PC-3 (cell line): ENCODE measurements around the gene ACTR2. TPM values are rescaled to one million over a fixed set of nuclear protein-coding genes. Genes with fewer than 3 reads are reported as not detected.

Experiments
- ATAC-seq: fragments of 200-7000 bp; cut with Tn5 transposase; 2 replicates; pipeline ENCODE4 v1.9.1; 2020; ENCODE audit warnings: mild to moderate bottlenecking, moderate library complexity
- BruUV-seq: library from RNA; stranded (reverse); fragments of 400-500 nt; replicated peaks from 2 replicates; lab custom pipeline; 2021; lab: Mats Ljungman, UMichigan
- CTCF ChIA-PET: fragments of 300-600 bp; sonication (Branson Sonifier 250); formaldehyde crosslinking; loops from one replicate; lab custom pipeline; 2022; ENCODE audit warnings: antibody characterized with exemption; lab: Charles Lee
- POLR2A ChIA-PET: fragments of 300-600 bp; sonication (Branson Sonifier 250); formaldehyde crosslinking; loops from one replicate; lab custom pipeline; 2022; ENCODE audit warnings: antibody characterized with exemption; ENCODE audit not compliant: unreplicated experiment; lab: Charles Lee
- DNase-seq: peaks from one replicate; pipeline ENCODE4 v3.0.0-alpha.2; 2015
- H2AFZ ChIP-seq: fragments of 300-600 bp; sonication (generic); 2 replicates; pipeline ENCODE4 v1.6.0; 2016; ENCODE audit warnings: antibody characterized with exemption, low read length
- H3F3A ChIP-seq: fragments of 300-600 bp; sonication (generic); one replicate; pipeline ENCODE4 v1.6.0; 2017; ENCODE audit warnings: antibody characterized with exemption, low read length, control low read depth, mild to moderate bottlenecking; ENCODE audit not compliant: unreplicated experiment
- H3K27ac ChIP-seq: fragments of 300-600 bp; sonication (generic); 2 replicates; pipeline ENCODE4 v1.5.1; 2016; ENCODE audit warnings: mild to moderate bottlenecking, low read length
- H3K27me3 ChIP-seq: fragments of 300-600 bp; sonication (generic); 2 replicates; pipeline ENCODE4 v1.6.1; 2016; ENCODE audit warnings: low read length, mixed read lengths
- H3K36me3 ChIP-seq: fragments of 300-600 bp; sonication (generic); 2 replicates; pipeline ENCODE4 v1.6.1; 2016; ENCODE audit warnings: low read depth, mixed run types, low read length, mixed read lengths
- H3K4me1 ChIP-seq: fragments of 300-600 bp; sonication (generic); 2 replicates; pipeline ENCODE4 v1.5.1; 2016; ENCODE audit warnings: low read length; ENCODE audit not compliant: insufficient read depth
- H3K4me2 ChIP-seq: fragments of 300-600 bp; sonication (generic); 2 replicates; pipeline ENCODE4 v1.6.0; 2016; ENCODE audit warnings: low read length
- H3K4me3 ChIP-seq: fragments of 300-600 bp; sonication (generic); 2 replicates; pipeline ENCODE4 v1.5.1; 2016; ENCODE audit warnings: mild to moderate bottlenecking, low read length, mixed read lengths
- H3K79me2 ChIP-seq: fragments of 300-600 bp; sonication (generic); 2 replicates; pipeline ENCODE4 v1.6.1; 2017; ENCODE audit warnings: low read length, mixed read lengths
- H3K9ac ChIP-seq: fragments of 300-600 bp; sonication (generic); 2 replicates; pipeline ENCODE4 v1.6.0; 2016; ENCODE audit warnings: mild to moderate bottlenecking, low read length
- H3K9me2 ChIP-seq: fragments of 300-600 bp; sonication (generic); replicated peaks from 2 replicates; pipeline ENCODE4 v1.6.1; 2016; ENCODE audit warnings: mixed run types, low read length, mixed read lengths
- H3K9me3 ChIP-seq: fragments of 300-600 bp; sonication (generic); 2 replicates; pipeline ENCODE4 v1.6.1; 2016; ENCODE audit warnings: low read length, mixed read lengths
- H4K20me1 ChIP-seq: fragments of 300-600 bp; sonication (generic); 2 replicates; pipeline ENCODE4 v1.6.1; 2016; ENCODE audit warnings: low read length, mixed read lengths
- CTCF ChIP-seq: fragments of 300-600 bp; sonication (generic); conservative IDR thresholded peaks from 2 replicates; pipeline ENCODE4 v1.5.1; 2017; ENCODE audit warnings: antibody characterized with exemption, low read depth, mild to moderate bottlenecking, low read length
- EZH2 ChIP-seq: fragments of 300-600 bp; sonication (generic); IDR thresholded peaks from one replicate; pipeline ENCODE4 v1.6.1; 2017; ENCODE audit warnings: antibody characterized with exemption, mild to moderate bottlenecking, low read length; ENCODE audit not compliant: unreplicated experiment
- EZH2phosphoT487 ChIP-seq: fragments of 300-600 bp; sonication (generic); IDR thresholded peaks from 2 replicates; pipeline ENCODE4 v1.6.1; 2018; ENCODE audit warnings: mild to moderate bottlenecking, antibody characterized with exemption, low read length, borderline replicate concordance
- intact Hi-C: fragments of 100-400 bp; cut with micrococcal nuclease; formaldehyde crosslinking; loops from 2 replicates; pipeline ENCODE4 v1.9.0; 2023
- total RNA-seq: library from RNA; depleted of rRNA; stranded (reverse); fragments of >200 nt; gene quantifications from 2 replicates; pipeline ENCODE4 v1.2.3, GENCODE V29; 2014

Gene ACTR2
- total RNA-seq, 1 experiment from 2014 or later, result 56.7 TPM

- no peaks in the 10 kb centered on the region for H3K9me2 ChIP-seq
- no peaks in the 10 kb centered on the region for H3K9me3 ChIP-seq
- H3K4me1 ChIP-seq, result no peaks in the 10 kb centered on the region; the same call in 1 of the 2 replicates
- no peak overlapping the region for H3K9ac ChIP-seq
- no peak for ATAC-seq
- CTCF ChIA-PET, result no interaction called here
- TF ChIP-seq EZH2phosphoT487 (no peak), CTCF (no peak), EZH2 (no peak)
- no peak overlapping the region for H2AFZ ChIP-seq
- peaks cover 18% of the 10 kb centered on the region; the same call in 1 of the 2 replicates for H3K36me3 ChIP-seq
- H3K4me3 ChIP-seq, result no peak overlapping the region
- H3K4me2 ChIP-seq, result no peak overlapping the region
- no peak for DNase-seq
- POLR2A ChIA-PET, result interaction anchor here (0.8 kb wide), 1 partner anchor 48 kb away, joined by 3 read pairs; the partner anchor contains the start of gene ACTR2
- no peaks in the 10 kb centered on the region for H4K20me1 ChIP-seq
- no peaks in the 10 kb centered on the region for H3F3A ChIP-seq
- H3K27ac ChIP-seq, result no peak overlapping the region
- intact Hi-C loops, result no loop called here
- BruUV-seq, result no TSS peak
- no peaks in the 10 kb centered on the region for H3K79me2 ChIP-seq
- H3K27me3 ChIP-seq, result no peaks in the 10 kb centered on the region
Observed at GRCh38 chr2:65275141-65275915, 47.7 kb downstream of the ACTR2 start.

DNA sequence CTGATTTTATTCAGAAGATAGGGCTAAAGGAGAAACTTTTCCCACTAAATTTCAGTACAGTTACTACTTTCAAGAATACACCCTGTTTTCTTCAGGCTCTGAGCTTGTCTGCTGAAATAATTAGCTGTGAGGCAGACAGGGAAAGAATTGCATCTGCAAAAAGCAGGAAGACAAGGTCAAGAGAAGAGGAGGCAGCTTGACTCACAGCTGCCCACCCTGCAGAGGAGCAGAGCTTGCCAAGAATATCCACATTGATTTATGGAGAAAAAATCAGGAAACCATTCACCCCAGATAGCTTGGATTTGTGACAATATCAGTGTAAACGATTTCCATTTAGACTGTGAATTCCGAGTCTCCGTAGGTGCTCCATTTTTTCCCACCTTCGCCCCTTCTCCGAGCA, 49.0 kb downstream of the ACTR2 start:
- Histone ChIP-seq H4K20me1 (no peaks in the 10 kb centered on the region), H3K4me2 (no peak overlapping the region), H3K9ac (no peak overlapping the region), H3K27ac (no peak overlapping the region), H3K4me1 (no peaks in the 10 kb centered on the region; the same call in 1 of the 2 replicates), H3K36me3 (peaks cover 10% of the 10 kb centered on the region; the same call in 1 of the 2 replicates), H2AFZ (no peak overlapping the region), H3K27me3 (no peaks in the 10 kb centered on the region), H3K79me2 (no peaks in the 10 kb centered on the region), H3F3A (no peaks in the 10 kb centered on the region), H3K9me2 (no peaks in the 10 kb centered on the region), H3K4me3 (no peak overlapping the region), H3K9me3 (no peaks in the 10 kb centered on the region)
- TF ChIP-seq CTCF (no peak), EZH2 (no peak), EZH2phosphoT487 (no peak)
- no TSS peak for BruUV-seq
- CTCF ChIA-PET, result no interaction called here
- POLR2A ChIA-PET, result no interaction called here
- DNase-seq, result no peak
- ATAC-seq, result no peak
- intact Hi-C loops, result no loop called here

DNA sequence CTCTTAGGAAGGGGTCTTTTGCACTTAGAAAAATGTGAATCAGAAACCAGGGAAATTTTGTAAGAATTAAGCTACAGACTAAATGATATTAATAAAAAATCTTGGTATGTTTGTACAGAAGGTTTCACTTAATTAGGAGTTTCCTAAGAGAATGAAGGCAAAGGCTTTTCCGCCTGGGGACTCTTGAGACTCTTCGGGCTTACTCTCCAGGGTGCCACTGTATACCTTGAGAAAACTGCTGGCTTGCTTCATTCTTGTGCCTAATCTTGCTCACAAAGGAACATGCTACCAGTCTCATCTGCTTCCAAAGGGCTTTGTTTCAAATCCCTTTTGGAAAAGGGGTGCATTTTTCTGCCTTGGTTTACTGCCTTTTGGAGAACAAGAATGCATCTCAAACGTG, 49.5 kb downstream of the ACTR2 start:
- TF ChIP-seq CTCF (no peak), EZH2 (no peak), EZH2phosphoT487 (no peak)
- Histone ChIP-seq H3K4me2 (no peak overlapping the region), H3K27me3 (no peaks in the 10 kb centered on the region), H3K9me3 (no peaks in the 10 kb centered on the region), H4K20me1 (no peaks in the 10 kb centered on the region), H3F3A (no peaks in the 10 kb centered on the region), H2AFZ (no peak overlapping the region), H3K9ac (no peak overlapping the region), H3K36me3 (0 out of 2 replicates have a peak, but pooled peaks cover 8% of the 10 kb centered on the region), H3K4me3 (no peak overlapping the region), H3K4me1 (no peaks in the 10 kb centered on the region; the same call in 1 of the 2 replicates), H3K9me2 (no peaks in the 10 kb centered on the region), H3K79me2 (no peaks in the 10 kb centered on the region), H3K27ac (no peak overlapping the region)
- ChIA-PET POLR2A (no interaction called here), CTCF (no interaction called here)
- ATAC-seq (no peak), DNase-seq (no peak)
- BruUV-seq, result no TSS peak
- intact Hi-C loops, result no loop called here
